ENCODE measurements around the gene COL4A4. TPM values are rescaled to one million over a fixed set of nuclear protein-coding genes. Genes with fewer than 3 reads are reported as not detected.

Gene COL4A4
- total RNA-seq, 1 donor from 2014 or later = 9.8 TPM

DNA sequence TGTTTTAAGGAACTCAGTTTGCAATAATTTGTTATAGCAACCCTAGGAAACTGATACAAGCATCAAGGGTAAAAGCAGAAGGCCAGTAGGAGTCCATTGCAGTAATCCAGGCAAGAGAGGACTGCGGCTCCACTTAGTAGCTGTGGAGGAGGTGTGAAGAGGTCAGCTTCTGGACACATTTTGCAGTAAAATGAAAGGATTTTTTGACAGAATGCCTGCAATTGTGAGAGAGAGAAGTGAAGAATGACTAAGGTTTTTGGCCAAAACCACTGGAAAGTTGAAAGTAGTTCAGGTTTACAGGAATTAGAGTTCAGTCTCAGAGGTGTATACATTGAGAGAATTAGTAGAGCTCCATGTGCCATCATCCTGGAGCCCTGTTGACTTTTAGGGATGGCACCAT, 198.6 kb downstream of the COL4A4 start:
- intact Hi-C loops (cut with micrococcal nuclease) = no loop called here
- ATAC-seq (no peak), DNase-seq (no peak)

DNA sequence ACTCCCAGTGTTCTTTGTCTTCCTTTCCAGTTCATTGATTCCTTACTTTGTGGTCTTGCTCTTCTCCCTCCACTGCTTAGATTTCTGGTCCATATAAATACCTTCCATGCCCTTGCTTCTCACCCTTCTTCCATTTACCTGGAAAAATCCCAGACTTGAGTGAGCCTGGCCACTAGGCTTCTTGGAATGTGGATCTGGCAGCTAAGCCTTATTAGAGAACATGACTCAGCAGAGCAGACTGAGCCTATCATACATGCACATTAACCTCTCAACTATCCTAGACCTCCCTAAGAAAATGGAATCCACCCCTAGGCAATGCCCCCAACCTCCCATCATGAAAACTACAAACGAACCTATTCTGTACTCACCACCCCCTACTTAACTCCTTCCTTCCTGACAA, 200.5 kb downstream of the COL4A4 start:
- DNase-seq (no peak), ATAC-seq (no peak)
- intact Hi-C loops (cut with micrococcal nuclease) = no loop called here

DNA sequence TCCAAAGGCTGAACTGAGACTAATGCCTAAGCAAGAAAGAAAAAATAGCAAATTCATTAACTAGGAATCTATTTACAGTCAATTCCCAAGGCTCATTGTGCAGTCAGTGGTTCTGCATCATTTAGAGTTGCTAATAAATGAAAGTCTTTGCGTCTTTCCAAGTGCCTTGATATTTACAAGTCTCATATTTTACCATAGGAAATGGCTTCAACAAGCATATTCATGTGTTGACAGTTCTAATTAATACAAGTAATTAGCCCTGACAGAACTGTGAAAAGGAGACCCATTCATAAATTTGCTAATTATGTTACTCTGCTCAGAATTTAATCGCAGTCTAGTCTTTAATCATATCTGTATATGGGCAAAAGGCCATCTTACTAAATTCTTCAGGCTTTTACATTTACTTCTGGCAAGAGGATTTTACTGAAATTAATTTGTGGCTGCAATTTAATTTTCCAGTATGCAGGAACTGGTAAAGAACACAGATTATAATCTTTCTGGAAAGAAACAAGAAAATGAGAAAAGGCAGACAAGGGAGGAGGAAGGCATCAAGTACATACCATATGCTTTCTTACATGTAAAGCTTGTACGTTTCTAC, 201.7 kb downstream of the COL4A4 start:
- ATAC-seq (no peak), DNase-seq (no peak)
- intact Hi-C loops (cut with micrococcal nuclease) = no loop called here

DNA sequence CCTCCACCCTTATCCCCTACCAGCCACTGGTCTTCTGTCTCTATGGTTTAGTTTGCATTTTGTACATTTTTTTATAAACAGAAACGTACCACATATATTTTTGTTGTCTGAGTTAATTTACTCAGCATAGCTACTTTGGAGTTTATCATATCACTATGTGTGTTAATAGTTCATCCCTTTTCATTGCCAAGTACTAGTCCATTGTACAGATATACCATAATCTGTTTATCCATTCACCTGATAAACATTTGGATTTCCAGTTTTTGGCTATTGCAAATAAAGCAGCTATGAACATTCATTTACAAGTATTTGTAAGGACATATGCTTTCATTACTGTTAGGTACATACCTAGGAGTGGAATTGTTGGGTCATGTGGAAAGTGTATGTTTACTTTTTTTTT, 204.6 kb downstream of the COL4A4 start:
- no peak for DNase-seq
- intact Hi-C loops (cut with micrococcal nuclease) = no loop called here
- no peak for ATAC-seq

DNA sequence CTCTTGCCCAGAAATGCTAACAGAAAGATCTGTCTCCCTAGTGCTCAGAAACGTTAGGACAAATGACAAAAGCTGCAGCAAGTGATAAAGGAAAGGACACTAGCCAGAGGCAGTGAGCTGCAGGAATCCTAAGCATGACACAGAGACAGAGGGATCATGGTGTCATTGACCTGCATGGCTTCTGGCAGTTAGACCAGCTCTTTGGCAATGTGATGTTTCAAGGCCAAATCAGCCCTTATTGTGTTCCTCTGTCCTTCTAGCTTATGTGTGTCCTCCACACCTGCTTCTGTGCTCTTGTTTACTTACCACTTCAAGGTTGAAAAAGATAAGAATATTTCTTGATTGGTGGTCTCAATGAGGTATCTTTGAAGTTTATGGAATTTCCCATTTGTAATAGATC, 207.3 kb downstream of the COL4A4 start:
- DNase-seq = no peak
- ATAC-seq = peak; percentile 82
- intact Hi-C loops (cut with micrococcal nuclease) = no loop called here

DNA sequence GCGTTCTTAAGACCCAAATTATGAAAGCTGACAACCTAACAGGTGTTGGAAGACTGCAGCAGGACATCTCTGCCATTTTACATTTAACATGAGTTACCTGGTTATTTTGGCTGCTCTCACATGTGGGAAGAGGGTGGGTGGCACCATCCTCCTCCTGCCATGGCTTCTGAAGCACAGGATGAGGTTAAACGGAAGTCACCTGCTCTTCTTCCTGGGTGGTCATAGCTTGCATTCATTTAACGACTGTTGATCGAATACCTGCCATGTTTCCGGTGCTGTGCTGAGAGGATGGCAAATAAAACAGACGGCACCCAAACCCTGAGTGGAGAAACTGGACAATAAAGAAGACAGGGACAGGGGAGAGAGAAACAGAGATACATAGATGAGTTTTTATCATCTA, 210.2 kb downstream of the COL4A4 start:
- DNase-seq = no peak
- intact Hi-C loops (cut with micrococcal nuclease) = no loop called here
- ATAC-seq = no peak

DNA sequence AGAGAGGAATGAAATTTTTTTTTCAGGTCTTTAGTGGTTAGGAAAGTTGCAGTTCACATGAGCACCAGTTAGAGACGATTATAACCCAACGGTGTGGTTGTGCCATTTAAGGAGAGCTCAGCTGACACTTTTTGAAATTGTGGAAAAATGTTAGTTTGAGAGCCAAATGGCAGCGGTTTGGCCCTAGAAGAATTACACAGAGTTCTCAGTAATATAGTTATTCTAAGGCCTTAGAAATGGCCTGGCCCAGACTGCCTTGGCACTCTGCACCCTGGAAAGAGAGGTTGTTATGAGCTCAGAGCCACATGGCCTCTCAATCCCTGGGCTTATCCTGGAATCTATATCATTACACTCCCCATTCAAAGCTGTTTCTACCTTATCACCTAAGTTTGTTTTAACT, 210.8 kb downstream of the COL4A4 start:
- DNase-seq (no peak), ATAC-seq (no peak)

More for the DNA sequence above, 210.8 kb downstream of the COL4A4 start:
- intact Hi-C loops (cut with micrococcal nuclease) = no loop called here

Other genes starting within 250 kb of the COL4A4 start
- gene COL4A3, start 419 bp upstream of the COL4A4 start, total RNA-seq = 4.5 TPM
- gene MFF, start 161.0 kb upstream of the COL4A4 start, total RNA-seq = 101 TPM
- not detected for gene TM4SF20, start 215.1 kb upstream of the COL4A4 start, total RNA-seq
- gene SCYGR1, start 223.7 kb upstream of the COL4A4 start, total RNA-seq = not detected